DND-41 (cell line): ENCODE data around the gene PLEK.

Experiments used
- CTCF ChIP-seq: IDR thresholded peaks from 2 replicates; pipeline ENCODE4 v1.5.1; 2012; ENCODE audit warnings: borderline replicate concordance, low read length, moderate library complexity, mild to moderate bottlenecking; ENCODE audit not compliant: poor library complexity, severe bottlenecking; ENCODE audit errors: extremely low read depth
- EZH2 ChIP-seq: IDR thresholded peaks from 3 replicates; pipeline ENCODE4 v1.6.1; 2012; ENCODE audit warnings: borderline replicate concordance, low read depth, mild to moderate bottlenecking, moderate library complexity, low read length, inconsistent platforms; ENCODE audit not compliant: severe bottlenecking

- TF ChIP-seq EZH2, result no peak
- TF ChIP-seq CTCF, result no peak
Observed at GRCh38 chr2:68396093-68396492, 31.0 kb downstream of the PLEK start.
